Thymus (tissue), 11 donors: ENCODE measurements around the gene ARV1. TPM values are rescaled to one million over a fixed set of nuclear protein-coding genes. Genes with fewer than 3 reads are reported as not detected.
"Not testable (repeated sequence)": the region's sequence is repeated elsewhere in the genome, so short reads cannot be mapped to it uniquely, and the experiment has no call there.

Source experiments
- DNase-seq, 9 donors: peaks; one replicate each; pipeline ENCODE4 v3.0.0-alpha.2; 2013; ENCODE audit warnings: low spot score in 9 of 9, low read depth in 6 of 9, missing footprints in 1 of 9
- H3K27ac ChIP-seq, 2 donors: one replicate each; pipeline ENCODE4 v1.5.1; 2013; ENCODE audit warnings: control low read depth in 1 of 2, low read depth in 1 of 2, low read length in 1 of 2, mild to moderate bottlenecking in 1 of 2, moderate library complexity in 1 of 2
- H3K27me3 ChIP-seq, 2 donors: one replicate each; pipeline ENCODE4 v1.5.1; 2013; ENCODE audit warnings: low read length in 1 of 2; ENCODE audit not compliant: control insufficient read depth in 2 of 2, insufficient read depth in 1 of 2
- H3K36me3 ChIP-seq, 2 donors: one replicate each; pipeline ENCODE4 v1.5.1; 2013; ENCODE audit warnings: low read length in 1 of 2, mild to moderate bottlenecking in 1 of 2, moderate library complexity in 1 of 2; ENCODE audit not compliant: control insufficient read depth in 2 of 2, insufficient read depth in 2 of 2
- H3K4me1 ChIP-seq, 2 donors: one replicate each; pipeline ENCODE4 v1.5.1; 2013; ENCODE audit warnings: low read length in 2 of 2; ENCODE audit not compliant: control insufficient read depth in 2 of 2, insufficient read depth in 2 of 2
- H3K4me3 ChIP-seq, 2 donors: one replicate each; pipeline ENCODE4 v1.5.1; 2013; ENCODE audit warnings: low read length in 2 of 2, control low read depth in 1 of 2, mild to moderate bottlenecking in 1 of 2
- H3K9me3 ChIP-seq, 2 donors: one replicate each; pipeline ENCODE4 v1.5.1; 2013; ENCODE audit warnings: low read length in 1 of 2, mild to moderate bottlenecking in 1 of 2; ENCODE audit not compliant: control insufficient read depth in 2 of 2, insufficient read depth in 1 of 2
- WGBS: extraction: QIAGEN DNeasy Blood & Tissue Kit; methylation state at CpG from one replicate; pipeline ENCODE4 v1.1.7; 2013; 5-methylcytosine and 5-hydroxymethylcytosine counted together
- polyA plus RNA-seq: library from polyadenylated mRNA; stranded (reverse); fragments of 200-250 nt; gene quantifications from one replicate; pipeline ENCODE4 v1.2.3, GENCODE V29; 2013
- total RNA-seq: library from RNA; stranded (reverse); fragments of 120-200 nt; gene quantifications from one replicate; pipeline ENCODE4 v1.2.4, GENCODE V29; 2013
- donor health status: healthy.

Gene ARV1
- total and polyA plus RNA-seq, 2 donors, result 21.7 to 32.4 TPM

DNA sequence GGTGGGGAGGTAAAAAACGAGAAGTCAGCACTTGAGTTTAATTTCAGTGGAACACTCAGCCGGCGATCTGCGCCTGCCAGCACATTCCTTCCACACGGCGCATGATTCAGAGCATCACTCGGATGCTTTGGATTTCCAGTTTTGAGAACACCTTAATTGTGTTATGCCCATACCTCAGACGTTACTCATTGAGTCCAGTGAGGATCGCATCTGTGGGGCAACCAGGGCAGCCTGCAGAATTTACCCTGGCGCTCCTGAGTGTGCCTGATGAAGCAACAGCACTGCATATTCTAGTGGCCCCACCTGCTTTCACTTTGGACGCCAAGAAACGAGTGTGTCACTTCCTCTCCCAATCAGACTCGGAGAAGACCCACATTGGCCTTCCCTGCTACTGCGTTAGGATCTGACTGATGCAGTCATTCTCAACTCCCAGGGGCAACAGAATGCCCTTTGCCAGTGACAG, 41.3 kb downstream of the ARV1 start:
- no peaks in the 10 kb centered on the region for H3K27me3 ChIP-seq
- H3K4me3 ChIP-seq, result no peak overlapping the region
- no peak overlapping the region for H3K27ac ChIP-seq
- peak in 1 of 9 donors; percentile 23 for DNase-seq
- no peaks in the 10 kb centered on the region for H3K36me3 ChIP-seq
- H3K9me3 ChIP-seq, result no peaks in the 10 kb centered on the region
- WGBS, result 75% methylated on average over 14 of the region's 14 CpGs
- H3K4me1 ChIP-seq, result peaks cover 0 to 10% of the 10 kb centered on the region in 2 donors

DNA sequence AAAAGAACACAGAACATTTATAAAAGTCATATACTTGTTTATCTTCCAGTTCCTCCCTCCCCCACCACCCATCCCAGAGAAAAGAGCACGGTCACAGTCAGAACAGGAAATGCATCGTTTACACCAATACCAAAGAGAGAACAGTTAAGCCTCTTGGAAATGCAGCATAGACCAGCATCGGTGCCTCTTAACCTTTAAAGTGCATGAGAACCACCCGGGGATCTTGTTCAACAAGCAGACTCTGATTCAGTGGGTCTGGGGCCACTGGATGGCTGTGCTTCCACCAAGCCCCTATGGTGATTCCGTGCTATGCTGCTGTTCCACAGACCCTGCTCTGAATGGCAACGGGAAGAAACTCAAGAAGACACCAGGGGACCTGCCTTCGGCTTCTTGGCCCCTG, 41.9 kb downstream of the ARV1 start:
- Histone ChIP-seq H3K4me3 (no peak overlapping the region), H3K27ac (no peak overlapping the region), H3K27me3 (no peaks in the 10 kb centered on the region), H3K9me3 (no peaks in the 10 kb centered on the region), H3K36me3 (no peaks in the 10 kb centered on the region), H3K4me1 (peaks cover 0 to 10% of the 10 kb centered on the region in 2 donors)
- 70% methylated on average over 7 of the region's 7 CpGs for WGBS
- no peak for DNase-seq

DNA sequence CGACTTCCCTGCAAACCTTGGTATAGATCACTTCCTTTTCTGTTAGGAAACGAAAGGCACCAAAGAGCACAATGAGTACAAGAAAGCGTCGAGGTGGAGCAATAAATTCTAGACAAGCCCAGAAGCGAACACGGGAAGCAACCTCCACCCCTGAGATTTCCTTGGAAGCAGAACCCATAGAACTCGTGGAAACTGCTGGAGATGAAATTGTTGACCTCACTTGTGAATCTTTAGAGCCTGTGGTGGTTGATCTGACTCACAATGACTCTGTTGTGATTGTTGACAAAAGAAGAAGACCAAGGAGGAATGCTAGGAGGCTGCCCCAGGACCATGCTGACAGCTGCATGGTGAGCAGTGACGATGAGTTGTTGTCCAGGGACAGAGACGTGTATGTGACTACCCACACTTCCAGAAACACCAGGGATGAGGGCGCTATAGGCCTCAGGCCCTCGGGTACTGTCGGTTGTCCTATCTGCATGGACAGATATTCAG, 42.7 kb downstream of the ARV1 start:
- no peaks in the 10 kb centered on the region for H3K9me3 ChIP-seq
- WGBS, result 94% methylated on average over 12 of the region's 12 CpGs
- no peaks in the 10 kb centered on the region for H3K36me3 ChIP-seq
- no peaks in the 10 kb centered on the region for H3K27me3 ChIP-seq
- H3K4me3 ChIP-seq, result no peak overlapping the region
- DNase-seq, result no peak
- no peak overlapping the region for H3K27ac ChIP-seq
- H3K4me1 ChIP-seq, result peaks cover 0 to 10% of the 10 kb centered on the region in 2 donors

DNA sequence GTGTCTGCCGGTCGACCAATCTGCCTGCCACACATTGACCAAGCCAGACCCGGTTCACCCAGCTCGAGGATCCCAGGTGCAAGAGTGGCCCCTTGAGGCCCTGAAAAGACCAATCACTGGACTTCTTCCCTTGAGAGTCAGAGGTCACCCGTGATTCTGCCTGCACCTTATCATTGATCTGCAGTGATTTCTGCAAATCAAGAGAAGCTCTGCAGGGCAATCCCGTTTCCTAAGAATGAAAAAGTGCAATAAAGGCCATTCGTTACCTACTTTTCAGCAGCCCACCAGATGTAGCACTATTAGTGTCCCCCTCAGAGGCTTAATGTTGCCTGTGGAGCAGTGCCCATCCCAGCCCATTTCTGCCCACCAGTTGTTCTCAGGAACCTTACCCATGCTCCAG, 43.6 kb downstream of the ARV1 start:
- H3K4me3 ChIP-seq, H3K9me3 ChIP-seq, H3K36me3 ChIP-seq, H3K27me3 ChIP-seq, H3K27ac ChIP-seq, DNase-seq: not testable (repeated sequence)
- WGBS, result 98% methylated on average over 7 of the region's 7 CpGs
- peaks cover 0 to 10% of the 10 kb centered on the region in 2 donors for H3K4me1 ChIP-seq

DNA sequence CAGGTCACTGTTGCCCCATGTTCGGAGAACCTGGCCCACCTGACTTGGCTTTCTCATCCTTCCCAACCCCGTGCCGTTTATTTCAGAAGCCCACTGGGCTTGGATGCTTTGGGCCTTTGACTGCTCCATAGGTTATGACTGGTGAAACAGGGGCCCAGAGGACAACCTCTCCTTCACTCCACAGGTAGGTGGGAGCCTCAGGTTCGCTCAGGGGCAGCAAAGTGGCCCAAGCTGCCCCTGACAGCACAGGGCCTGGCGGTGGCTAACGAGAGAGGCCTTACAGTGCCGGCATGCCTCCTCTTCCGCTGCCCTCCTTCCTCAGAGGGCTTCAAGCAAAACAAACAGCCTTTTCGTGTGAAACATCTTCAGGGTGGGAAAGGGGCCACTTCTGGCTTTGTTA, 44.3 kb downstream of the ARV1 start:
- 97% methylated on average over 9 of the region's 9 CpGs for WGBS
- H3K4me1 ChIP-seq, result peaks cover 0 to 10% of the 10 kb centered on the region in 2 donors
- no peak overlapping the region for H3K27ac ChIP-seq
- no peaks in the 10 kb centered on the region for H3K27me3 ChIP-seq
- no peaks in the 10 kb centered on the region for H3K36me3 ChIP-seq
- H3K9me3 ChIP-seq, result no peaks in the 10 kb centered on the region
- DNase-seq, result no peak
- H3K4me3 ChIP-seq, result no peak overlapping the region

DNA sequence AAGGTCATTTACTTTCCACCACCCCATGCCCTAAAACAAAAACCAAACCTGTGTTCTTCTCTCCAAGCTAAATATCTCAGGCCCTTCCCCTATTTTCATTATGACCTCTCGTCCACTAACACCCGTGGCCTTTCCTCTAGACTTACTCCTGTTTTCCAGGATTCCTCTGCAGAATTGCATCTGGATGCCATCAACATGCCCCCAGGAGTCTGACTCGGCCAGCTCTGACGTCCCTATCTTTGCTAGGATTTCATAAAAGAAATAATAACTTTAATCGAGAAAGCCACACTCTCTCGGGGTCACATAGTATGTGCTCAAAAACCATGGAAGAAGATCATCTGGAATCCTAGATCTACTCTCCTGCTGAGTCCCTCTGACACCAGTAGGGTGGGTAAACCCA, 47.7 kb downstream of the ARV1 start:
- H3K27ac ChIP-seq, result no peak overlapping the region
- DNase-seq, result no peak
- H3K36me3 ChIP-seq, result no peaks in the 10 kb centered on the region
- H3K27me3 ChIP-seq, result peaks cover 0 to 3% of the 10 kb centered on the region in 2 donors
- 95% methylated on average over 6 of the region's 6 CpGs for WGBS
- H3K9me3 ChIP-seq, result no peaks in the 10 kb centered on the region
- H3K4me1 ChIP-seq, result peaks cover 0 to 3% of the 10 kb centered on the region in 2 donors
- no peak overlapping the region for H3K4me3 ChIP-seq

DNA sequence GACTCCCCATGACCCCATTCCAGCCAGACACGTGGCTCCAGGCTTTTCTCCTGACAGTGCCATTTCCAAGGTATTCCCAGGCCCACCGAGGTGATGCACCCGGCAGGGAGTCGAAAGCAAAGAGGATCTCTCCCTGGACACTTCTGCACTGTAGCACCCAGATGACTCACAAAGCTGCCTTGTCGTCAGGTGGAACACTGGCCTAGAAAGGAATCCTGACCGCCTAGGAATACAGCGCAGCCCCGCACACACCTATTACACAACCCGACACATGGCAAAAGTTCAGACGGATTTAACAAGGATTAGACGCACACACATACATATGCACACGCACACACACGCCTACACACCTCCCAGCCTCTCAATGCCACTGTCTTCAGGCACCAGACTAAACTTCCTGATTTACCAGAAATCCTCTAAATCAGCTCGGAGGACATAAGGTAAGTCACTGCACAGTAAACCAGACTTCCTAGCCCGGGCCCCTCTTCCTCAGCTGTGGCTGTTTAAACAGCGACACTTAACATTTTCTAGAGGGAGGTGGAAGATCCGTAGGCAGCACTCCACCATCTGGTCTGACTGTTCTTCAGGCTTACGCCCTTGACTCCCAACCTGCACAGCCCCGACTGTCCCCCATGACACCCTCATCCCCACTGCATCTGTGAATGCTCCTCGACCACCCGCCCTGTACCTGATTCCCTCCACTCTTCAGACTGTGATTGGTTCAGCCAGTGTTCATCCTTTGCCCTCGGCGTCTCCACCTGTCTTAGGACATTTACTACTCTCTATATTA, 48.4 kb downstream of the ARV1 start:
- WGBS, result 86% methylated on average over 23 of the region's 23 CpGs
- DNase-seq, result no peak
- H3K27ac ChIP-seq, result no peak overlapping the region
- no peaks in the 10 kb centered on the region for H3K36me3 ChIP-seq
- H3K9me3 ChIP-seq, result no peaks in the 10 kb centered on the region
- peaks cover 0 to 3% of the 10 kb centered on the region in 2 donors for H3K27me3 ChIP-seq
- H3K4me1 ChIP-seq, result peaks cover 0 to 3% of the 10 kb centered on the region in 2 donors
- H3K4me3 ChIP-seq, result no peak overlapping the region

DNA sequence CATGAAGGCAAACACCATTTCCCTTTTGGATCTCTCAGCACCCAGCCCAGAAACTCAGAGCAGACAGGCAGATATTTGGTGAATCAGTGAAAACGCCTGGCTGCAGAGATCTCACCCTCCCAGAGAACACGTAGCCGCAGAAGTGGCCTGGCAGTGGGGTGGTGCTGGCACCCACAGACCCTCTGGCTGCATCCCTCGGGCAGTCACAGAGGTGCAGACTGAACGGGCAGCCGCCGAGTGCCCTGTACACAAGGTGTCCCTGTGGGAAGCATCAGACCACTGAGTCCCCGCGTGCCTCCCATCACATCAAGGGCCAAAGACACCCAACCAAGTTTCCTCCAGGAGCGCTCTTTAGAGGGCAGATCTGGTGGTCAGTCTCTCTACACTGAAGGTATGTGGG, 49.1 kb downstream of the ARV1 start:
- WGBS, result 97% methylated on average over 10 of the region's 10 CpGs
- DNase-seq, result no peak
- Histone ChIP-seq H3K36me3 (no peaks in the 10 kb centered on the region), H3K4me1 (peaks cover 0 to 3% of the 10 kb centered on the region in 2 donors), H3K27ac (no peak overlapping the region), H3K4me3 (no peak overlapping the region), H3K9me3 (no peaks in the 10 kb centered on the region), H3K27me3 (peaks cover 0 to 5% of the 10 kb centered on the region in 2 donors)

DNA sequence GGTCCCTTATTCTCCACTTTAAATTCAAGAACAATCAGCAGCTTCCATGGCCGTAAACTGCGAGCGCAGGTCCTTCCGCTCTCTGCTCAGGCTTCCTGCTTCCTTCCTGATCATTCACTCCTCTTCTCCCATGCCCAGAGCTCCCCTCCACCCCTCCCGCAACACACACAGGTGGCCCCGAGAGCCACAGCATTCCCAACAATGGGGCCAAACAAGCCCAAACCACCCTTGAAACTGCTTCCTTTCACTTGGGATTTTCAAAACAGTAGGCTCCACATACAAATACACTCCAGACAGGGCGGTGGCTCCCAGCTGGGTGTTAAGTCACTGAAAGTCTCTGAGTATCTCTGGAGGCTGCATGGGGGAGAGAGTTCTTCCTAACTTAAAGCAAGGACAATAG, 49.8 kb downstream of the ARV1 start:
- 15% methylated on average over 7 of the region's 7 CpGs for WGBS
- Histone ChIP-seq H3K4me1 (peaks cover 0 to 5% of the 10 kb centered on the region in 2 donors), H3K27ac (no peak overlapping the region), H3K36me3 (no peaks in the 10 kb centered on the region), H3K4me3 (no peak overlapping the region), H3K27me3 (peaks cover 0 to 5% of the 10 kb centered on the region in 2 donors), H3K9me3 (no peaks in the 10 kb centered on the region)
- DNase-seq, result peak in 1 of 9 donors; percentile 12
